Neuronal stem cell (in vitro differentiated cells): ENCODE measurements around the gene TNS1. TPM values are rescaled to one million over a fixed set of nuclear protein-coding genes. Genes with fewer than 3 reads are reported as not detected.

Source experiments
- DNase-seq: peaks from one replicate; pipeline ENCODE4 v3.0.0-alpha.2; 2013; ENCODE audit warnings: low spot score
- H2AFZ ChIP-seq: one replicate; pipeline ENCODE4 v1.6.1; 2013; ENCODE audit warnings: mild to moderate bottlenecking, low read length, inconsistent platforms
- H2AK5ac ChIP-seq: 2 replicates; pipeline ENCODE4 v1.6.1; 2013; ENCODE audit warnings: low read depth, mild to moderate bottlenecking, inconsistent platforms, low read length, moderate library complexity, mixed read lengths
- H2BK120ac ChIP-seq: 2 replicates; pipeline ENCODE4 v1.6.1; 2013; ENCODE audit warnings: low read depth, mild to moderate bottlenecking, inconsistent platforms, low read length, moderate library complexity, mixed read lengths
- H2BK12ac ChIP-seq: one replicate; pipeline ENCODE4 v1.6.1; 2013; ENCODE audit warnings: low read length, inconsistent platforms
- H2BK15ac ChIP-seq: 2 replicates; pipeline ENCODE4 v1.6.1; 2013; ENCODE audit warnings: mild to moderate bottlenecking, low read length, inconsistent platforms, mixed read lengths
- H2BK5ac ChIP-seq: one replicate; pipeline ENCODE4 v1.6.1; 2013; ENCODE audit warnings: inconsistent platforms, mild to moderate bottlenecking, low read length, moderate library complexity
- H3K14ac ChIP-seq: one replicate; pipeline ENCODE4 v1.6.1; 2013; ENCODE audit warnings: low read length, inconsistent platforms
- H3K18ac ChIP-seq: 2 replicates; pipeline ENCODE4 v1.6.1; 2013; ENCODE audit warnings: low read length, inconsistent platforms
- H3K23ac ChIP-seq: 2 replicates; pipeline ENCODE4 v1.6.1; 2013; ENCODE audit warnings: low read depth, mild to moderate bottlenecking, mixed read lengths, low read length, inconsistent platforms; ENCODE audit not compliant: poor library complexity
- H3K27ac ChIP-seq: replicated peaks from 3 replicates; pipeline ENCODE4 v1.5.1; 2013; ENCODE audit warnings: low read length, inconsistent platforms
- H3K27me3 ChIP-seq, 3 experiments: 2 replicates each; pipeline ENCODE4 v1.6.1; 2013; ENCODE audit warnings: low read length in 3 of 3, mild to moderate bottlenecking in 2 of 3, inconsistent platforms in 1 of 3, low read depth in 1 of 3, mixed read lengths in 1 of 3, moderate library complexity in 1 of 3; ENCODE audit not compliant: control insufficient read depth in 3 of 3, insufficient read depth in 3 of 3
- H3K36me3 ChIP-seq, 2 donors: replicated peaks in 1 of 2; 2 replicates each; pipeline ENCODE4 v1.6.1; 2013; ENCODE audit warnings: low read length in 2 of 2; ENCODE audit not compliant: control insufficient read depth in 2 of 2, insufficient read depth in 2 of 2
- H3K4ac ChIP-seq: 2 replicates; pipeline ENCODE4 v1.6.1; 2013; ENCODE audit warnings: inconsistent platforms, mild to moderate bottlenecking, low read length, moderate library complexity
- H3K4me1 ChIP-seq, 2 donors: 1 replicate in 1 of 2; 2 replicates in 1 of 2; pipeline ENCODE4 v1.6.1; 2013; ENCODE audit warnings: low read length in 2 of 2, low read depth in 1 of 2; ENCODE audit not compliant: control insufficient read depth in 2 of 2, insufficient read depth in 1 of 2
- H3K4me2 ChIP-seq: one replicate; pipeline ENCODE4 v1.6.1; 2013; ENCODE audit warnings: mild to moderate bottlenecking, low read length, inconsistent platforms; ENCODE audit not compliant: insufficient read depth, poor library complexity, severe bottlenecking
- H3K4me3 ChIP-seq, 2 donors: 2 replicates each; pipeline ENCODE4 v1.5.1; 2013; ENCODE audit warnings: low read length in 2 of 2, mild to moderate bottlenecking in 2 of 2, inconsistent platforms in 1 of 2, moderate library complexity in 1 of 2
- H3K79me1 ChIP-seq: one replicate; pipeline ENCODE4 v1.6.1; 2013; ENCODE audit warnings: low read depth, mild to moderate bottlenecking, inconsistent platforms, low read length, moderate library complexity
- H3K9ac ChIP-seq: one replicate; pipeline ENCODE4 v1.6.1; 2013; ENCODE audit warnings: mild to moderate bottlenecking, low read depth, low read length, inconsistent platforms; ENCODE audit not compliant: poor library complexity
- H3K9me3 ChIP-seq, 2 donors: replicated peaks in 1 of 2; 2 replicates each; pipeline versions ENCODE3 to v1.6.1; 2013; ENCODE audit warnings: low read length in 2 of 2, mild to moderate bottlenecking in 2 of 2, inconsistent platforms in 1 of 2, low read depth in 1 of 2, mixed read lengths in 1 of 2, moderate library complexity in 1 of 2; ENCODE audit not compliant: control insufficient read depth in 2 of 2, insufficient read depth in 1 of 2
- H4K8ac ChIP-seq: one replicate; pipeline ENCODE4 v1.6.1; 2013; ENCODE audit warnings: low read depth, mild to moderate bottlenecking, inconsistent platforms, low read length, moderate library complexity
- H4K91ac ChIP-seq: one replicate; pipeline ENCODE4 v1.6.1; 2013; ENCODE audit warnings: low read length, low read depth, mild to moderate bottlenecking, inconsistent platforms; ENCODE audit not compliant: poor library complexity
- WGBS, 2 donors: extraction: QIAGEN DNeasy Blood & Tissue Kit; methylation state at CpG; one replicate each; pipeline ENCODE4 v1.1.7; 2013; ENCODE audit warnings: missing lambda C conversion rate in 2 of 2, mixed read lengths in 1 of 2; ENCODE audit not compliant: insufficient read length in 2 of 2, insufficient replicate concordance in 1 of 2; ENCODE audit errors: extremely low coverage in 2 of 2; 5-methylcytosine and 5-hydroxymethylcytosine counted together
- polyA plus RNA-seq, 2 experiments: library from polyadenylated mRNA; stranded (reverse); fragments of 200-250 nt; gene quantifications; one replicate each; pipeline ENCODE4 v1.2.3, GENCODE V29; 2013

The TNS1 gene
- 1.1 TPM for polyA plus RNA-seq (2013, experiment 1 of 2)
- 1.3 TPM for polyA plus RNA-seq (2013, experiment 2 of 2)

DNA sequence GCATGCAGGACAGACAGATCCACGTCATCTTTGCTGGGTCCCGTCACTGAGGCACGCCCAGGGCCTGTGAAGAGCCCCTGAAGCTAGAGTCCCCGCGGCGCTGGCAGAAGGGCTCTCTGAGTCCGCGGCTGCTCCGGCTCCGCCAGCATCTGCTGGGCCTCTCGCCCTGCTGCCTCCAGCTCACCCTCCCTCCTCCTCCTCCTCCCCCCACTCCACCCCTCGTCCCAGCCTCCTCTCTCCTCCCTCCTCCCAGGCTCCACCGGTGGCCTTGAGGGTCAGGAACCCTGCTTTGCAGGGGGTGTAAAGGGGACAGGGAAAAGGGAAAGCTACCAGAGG is at the start of gene TNS1:
Gene TNS1 (minus strand): TSS at position 151 of the 336 bp plus-strand sequence. CDS start 123 bp downstream, at position 28.
- DNase-seq: no peak

DNA sequence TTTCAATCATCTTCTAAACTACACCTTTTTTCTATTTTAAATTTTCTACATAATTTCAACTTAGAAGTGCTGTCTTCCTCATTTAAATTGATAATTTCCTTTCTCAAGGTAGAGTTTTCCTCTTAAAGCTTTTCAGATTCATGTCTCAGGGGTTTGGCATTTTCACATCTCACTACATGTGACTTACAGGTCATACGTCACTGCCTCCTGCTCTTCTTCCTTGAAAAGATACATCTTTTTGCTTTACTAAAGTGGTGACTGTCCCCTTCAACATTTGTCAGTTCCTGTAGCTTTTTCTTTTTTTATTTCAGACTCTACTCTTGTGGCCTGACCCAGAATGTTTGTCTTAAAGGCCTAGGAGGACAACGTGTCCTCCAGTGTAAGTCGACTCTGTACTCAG is 49.1 kb upstream of the TNS1 start:
- Histone ChIP-seq H3K4me1 (no peaks in the 10 kb centered on the region), H4K91ac (no peak overlapping the region), H2AK5ac (no peak overlapping the region), H3K79me1 (no peaks in the 10 kb centered on the region), H3K4me2 (no peak overlapping the region), H2BK12ac (no peak overlapping the region), H3K36me3 (no peaks in the 10 kb centered on the region), H3K4ac (no peak overlapping the region), H3K27ac (no peak overlapping the region), H2BK120ac (no peak overlapping the region), H2BK15ac (no peak overlapping the region), H3K4me3 (no peak overlapping the region), H3K9me3 (no peaks in the 10 kb centered on the region), H4K8ac (no peak overlapping the region), H2AFZ (no peak overlapping the region), H3K14ac (no peak overlapping the region), H3K18ac (no peak overlapping the region), H2BK5ac (no peak overlapping the region), H3K9ac (no peak overlapping the region), H3K23ac (no peak overlapping the region), H3K27me3 (peaks cover 0 to 3% (median 0%) of the 10 kb centered on the region in 3 experiments)
- DNase-seq: no peak
- whole genome bisulfite sequencing, 2 donors: no CpG with 5 or more reads among the region's 3 CpGs

More for the DNA sequence above, at the start of gene TNS1:
- H2AFZ ChIP-seq: peak within 1 kb of the TSS; percentile 78
- no peak within 1 kb of the TSS for H4K8ac ChIP-seq
- peak within 1 kb of the TSS; percentile 86 for H2AK5ac ChIP-seq
- peak within 1 kb of the TSS; percentile 71 for H3K9ac ChIP-seq
- H2BK120ac ChIP-seq: peak within 1 kb of the TSS; percentile 25
- no CpG with 5 or more reads among the region's 13 CpGs for WGBS, 2 donors
- peak within 1 kb of the TSS; percentile 93 for H3K18ac ChIP-seq
- peak within 1 kb of the TSS; percentile 63 for H2BK12ac ChIP-seq
- no peaks in the 10 kb centered on the region for H3K9me3 ChIP-seq
- no peak within 1 kb of the TSS for H3K4ac ChIP-seq
- H3K36me3 ChIP-seq: no peaks in the 10 kb centered on the region
- H3K4me1 ChIP-seq: peaks cover 8 to 21% of the 10 kb centered on the region in 2 donors
- H2BK5ac ChIP-seq: no peak within 1 kb of the TSS
- peak within 1 kb of the TSS; percentile 10 for H3K23ac ChIP-seq
- H3K4me3 ChIP-seq: peak within 1 kb of the TSS in 1 of 2 donors; percentile 12
- H3K79me1 ChIP-seq: no peaks in the 10 kb centered on the region
- peaks cover 0 to 31% (median 0%) of the 10 kb centered on the region in 3 experiments for H3K27me3 ChIP-seq
- H3K14ac ChIP-seq: no peak within 1 kb of the TSS
- peak within 1 kb of the TSS; percentile 96 for H2BK15ac ChIP-seq
- H3K4me2 ChIP-seq: peak within 1 kb of the TSS; percentile 41
- peak within 1 kb of the TSS; percentile 17 for H4K91ac ChIP-seq
- no peak within 1 kb of the TSS for H3K27ac ChIP-seq

GRCh38 chr2:218047536-218048225 is 44.9 kb upstream of the TNS1 start:
- no peak overlapping the region for H3K14ac ChIP-seq
- no peak overlapping the region for H2BK15ac ChIP-seq
- no peak overlapping the region for H2BK120ac ChIP-seq
- H2BK12ac ChIP-seq: no peak overlapping the region
- no peak for DNase-seq
- H3K4me1 ChIP-seq: no peaks in the 10 kb centered on the region
- H3K4ac ChIP-seq: no peak overlapping the region
- no peaks in the 10 kb centered on the region for H3K79me1 ChIP-seq
- peaks cover 5 to 11% of the 10 kb centered on the region in 2 donors for H3K9me3 ChIP-seq
- no peak overlapping the region for H2AFZ ChIP-seq
- H3K36me3 ChIP-seq: no peaks in the 10 kb centered on the region
- no peak overlapping the region for H3K4me3 ChIP-seq
- H3K18ac ChIP-seq: no peak overlapping the region
- H2AK5ac ChIP-seq: no peak overlapping the region
- no peak overlapping the region for H3K23ac ChIP-seq
- H3K27ac ChIP-seq: no peak overlapping the region
- H3K27me3 ChIP-seq: peaks cover 0 to 3% (median 0%) of the 10 kb centered on the region in 3 experiments
- no peak overlapping the region for H3K4me2 ChIP-seq
- no CpG with 5 or more reads among the region's 8 CpGs for WGBS, 2 donors
- H4K91ac ChIP-seq: no peak overlapping the region
- H4K8ac ChIP-seq: no peak overlapping the region
- no peak overlapping the region for H2BK5ac ChIP-seq
- no peak overlapping the region for H3K9ac ChIP-seq

DNA sequence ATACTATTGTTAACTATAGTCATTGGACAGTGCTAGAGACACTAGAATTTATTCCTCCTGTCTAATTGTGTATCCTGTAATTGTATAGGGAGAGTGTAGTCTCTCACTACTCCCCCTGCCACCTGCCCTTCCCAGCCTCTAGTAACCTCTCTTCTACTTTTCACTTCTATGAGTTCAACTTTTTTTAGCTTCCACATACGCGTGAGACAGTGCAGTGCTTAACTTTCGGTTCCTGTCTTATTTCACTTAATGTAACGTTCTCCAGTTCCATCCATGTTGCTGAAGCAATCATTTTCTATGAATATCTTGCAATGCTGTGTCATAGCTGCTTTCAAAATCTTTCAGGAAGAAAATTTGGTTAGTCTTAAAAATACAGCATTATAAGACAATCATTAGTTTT is 43.4 kb upstream of the TNS1 start:
- H3K4me3 ChIP-seq: no peak overlapping the region
- H2BK5ac ChIP-seq: no peak overlapping the region
- H3K4ac ChIP-seq: no peak overlapping the region
- H3K27ac ChIP-seq: no peak overlapping the region
- peaks cover 0 to 3% (median 0%) of the 10 kb centered on the region in 3 experiments for H3K27me3 ChIP-seq
- no peak overlapping the region for H3K14ac ChIP-seq
- no peaks in the 10 kb centered on the region for H3K79me1 ChIP-seq
- H3K4me1 ChIP-seq: no peaks in the 10 kb centered on the region
- no peak overlapping the region for H4K91ac ChIP-seq
- no peak overlapping the region for H3K18ac ChIP-seq
- no peak overlapping the region for H2BK120ac ChIP-seq
- no peak overlapping the region for H2BK12ac ChIP-seq
- H4K8ac ChIP-seq: no peak overlapping the region
- no CpG with 5 or more reads among the region's 4 CpGs for WGBS, 2 donors
- H3K9ac ChIP-seq: no peak overlapping the region
- no peak for DNase-seq
- H2AFZ ChIP-seq: no peak overlapping the region
- H2BK15ac ChIP-seq: no peak overlapping the region
- peaks cover 5 to 11% of the 10 kb centered on the region in 2 donors for H3K9me3 ChIP-seq
- H2AK5ac ChIP-seq: no peak overlapping the region
- H3K36me3 ChIP-seq: no peaks in the 10 kb centered on the region
- no peak overlapping the region for H3K23ac ChIP-seq
- H3K4me2 ChIP-seq: no peak overlapping the region
